ENCODE measurements around the gene SEMA3B.

GRCh38 chr3:50267280-50267913, 1.6 kb upstream of the SEMA3B start:
- no peak for TF ChIP-seq PAX5 (IDR thresholded peaks at IDR 0.05; ENCODE audit: insufficient read depth, low read length, severe bottlenecking)
- TF ChIP-seq POLR2A (IDR thresholded peaks at IDR 0.05; ENCODE audit: low read depth, low read length) = no peak
